ENCODE measurements around the gene SPNS1.
"Not testable (repeated sequence)": the region's sequence is repeated elsewhere in the genome, so short reads cannot be mapped to it uniquely, and the experiment has no call there.

Gene SPNS1

GRCh38 chr16:28974437-28975157 lies at the start of gene SPNS1:
TSS of gene SPNS1 (plus strand) at chr16:28974778. CDS start at chr16:28975152, 374 bp downstream.
- peak within 1 kb of the TSS; percentile 69 to 90 (median 86) for H3K27ac ChIP-seq
- H4K20me1 ChIP-seq, result peaks cover 0 to 27% (median 0%) of the 10 kb centered on the region in 11 experiments; a peak in 8 of 22 replicates
- H3K4me2 ChIP-seq, result peak within 1 kb of the TSS; percentile 86 to 100 (median 97)
- peak within 1 kb of the TSS; percentile 80 to 97 (median 88) for H3K4me3 ChIP-seq
- peaks cover 18 to 42% (median 25%) of the 10 kb centered on the region in 10 experiments for H3K4me1 ChIP-seq
- peaks cover 13 to 36% (median 25%) of the 10 kb centered on the region in 11 experiments; a peak in 19 of 22 replicates for H3K36me3 ChIP-seq
- H3K9ac ChIP-seq, result peak within 1 kb of the TSS; percentile 82 to 95 (median 89)
- H3K9me3 ChIP-seq (replicated peaks in 1 of 11), result no peaks in the 10 kb centered on the region
- H3K27me3 ChIP-seq, result no peaks in the 10 kb centered on the region
- TF ChIP-seq Cebpa-rat (IDR thresholded peaks at IDR 0.05), result no peak

- no peak for TF ChIP-seq Cebpa-rat (IDR thresholded peaks at IDR 0.05)
- Histone ChIP-seq H3K4me1 (peaks cover 33 to 82% (median 76%) of the 10 kb centered on the region in 10 experiments), H3K27ac (peak overlapping the region; percentile 93 to 100 (median 99))
These were observed 49.0 kb upstream of the SPNS1 start for GRCh38 chr16:28925386-28926228.

GRCh38 chr16:28926284-28926683 lies 48.3 kb upstream of the SPNS1 start:
- not testable (repeated sequence) for H3K9me3 ChIP-seq (replicated peaks in 1 of 11); H3K27me3 ChIP-seq
- Histone ChIP-seq H3K9ac (peak overlapping the region; percentile 93 to 99 (median 99)), H3K4me1 (peaks cover 37 to 83% (median 76%) of the 10 kb centered on the region in 10 experiments), H4K20me1 (peaks cover 0 to 17% (median 0%) of the 10 kb centered on the region in 11 experiments; a peak in 6 of 22 replicates), H3K4me3 (peak overlapping the region; percentile 67 to 87 (median 76)), H3K4me2 (peak overlapping the region; percentile 76 to 99 (median 88)), H3K27ac (peak overlapping the region in 10 of 11 experiments; percentile 93 to 100 (median 99); a peak in 20 of 22 replicates), H3K36me3 (peaks cover 0 to 19% (median 11%) of the 10 kb centered on the region in 11 experiments; a peak in 19 of 22 replicates)

More at GRCh38 chr16:28925386-28926228, 49.0 kb upstream of the SPNS1 start:
- Histone ChIP-seq H3K36me3 (peaks cover 0 to 26% (median 17%) of the 10 kb centered on the region in 11 experiments; a peak in 19 of 22 replicates), H3K9me3 (replicated peaks in 1 of 11) (no peaks in the 10 kb centered on the region), H3K4me3 (peak overlapping the region; percentile 67 to 87 (median 76)), H3K9ac (peak overlapping the region; percentile 93 to 99 (median 99)), H4K20me1 (peaks cover 0 to 17% (median 0%) of the 10 kb centered on the region in 11 experiments; a peak in 6 of 22 replicates), H3K27me3 (no peaks in the 10 kb centered on the region), H3K4me2 (peak overlapping the region; percentile 76 to 99 (median 88))

GRCh38 chr16:28927815-28928214 lies 46.8 kb upstream of the SPNS1 start:
- peaks cover 45 to 72% (median 65%) of the 10 kb centered on the region in 10 experiments for H3K4me1 ChIP-seq

GRCh38 chr16:28930203-28930602 lies 44.4 kb upstream of the SPNS1 start:
- peak overlapping the region; percentile 70 to 96 (median 92); a peak in 21 of 22 replicates for H3K9ac ChIP-seq
- H3K4me1 ChIP-seq, result peaks cover 34 to 76% (median 71%) of the 10 kb centered on the region in 10 experiments
- H3K27me3 ChIP-seq, result no peaks in the 10 kb centered on the region
- peak overlapping the region; percentile 61 to 94 (median 92); a peak in 21 of 22 replicates for H3K27ac ChIP-seq
- H4K20me1 ChIP-seq, result peaks cover 0 to 13% (median 0%) of the 10 kb centered on the region in 11 experiments; a peak in 4 of 22 replicates
- H3K36me3 ChIP-seq, result peaks cover 0 to 21% (median 17%) of the 10 kb centered on the region in 11 experiments; a peak in 16 of 22 replicates
- no peak for TF ChIP-seq Cebpa-rat (IDR thresholded peaks at IDR 0.05)
- H3K4me3 ChIP-seq, result peak overlapping the region in 7 of 10 experiments; percentile 74 to 95 (median 89); a peak in 8 of 20 replicates
- no peaks in the 10 kb centered on the region for H3K9me3 ChIP-seq (replicated peaks in 1 of 11)
- peak overlapping the region; percentile 82 to 98 (median 94) for H3K4me2 ChIP-seq

More at GRCh38 chr16:28927815-28928214, 46.8 kb upstream of the SPNS1 start:
- Histone ChIP-seq H3K27ac (peak overlapping the region in 2 of 11 experiments; percentile 23 to 94; a peak in 2 of 22 replicates), H3K9me3 (replicated peaks in 1 of 11) (no peaks in the 10 kb centered on the region), H3K4me3 (no peak overlapping the region), H3K9ac (peak overlapping the region in 2 of 11 experiments; percentile 2 to 3; a peak in 1 of 22 replicates), H3K27me3 (no peaks in the 10 kb centered on the region), H3K36me3 (peaks cover 0 to 7% (median 0%) of the 10 kb centered on the region in 11 experiments; a peak in 11 of 22 replicates), H4K20me1 (peaks cover 0 to 17% (median 0%) of the 10 kb centered on the region in 11 experiments; a peak in 6 of 22 replicates), H3K4me2 (peak overlapping the region in 7 of 11 experiments; percentile 17 to 97 (median 46); a peak in 12 of 22 replicates)
- no peak for TF ChIP-seq Cebpa-rat (IDR thresholded peaks at IDR 0.05)

- TF ChIP-seq Cebpa-rat (IDR thresholded peaks at IDR 0.05), result no peak
- Histone ChIP-seq H3K9me3 (replicated peaks in 1 of 11) (no peaks in the 10 kb centered on the region), H3K4me2 (peak overlapping the region; percentile 82 to 98 (median 94)), H3K9ac (peak overlapping the region; percentile 70 to 96 (median 92)), H3K4me1 (peaks cover 37 to 80% (median 76%) of the 10 kb centered on the region in 10 experiments), H3K36me3 (peaks cover 0 to 26% (median 22%) of the 10 kb centered on the region in 11 experiments; a peak in 16 of 22 replicates), H3K4me3 (peak overlapping the region in 9 of 10 experiments; percentile 0 to 95 (median 89); a peak in 16 of 20 replicates), H3K27ac (peak overlapping the region; percentile 61 to 94 (median 92); a peak in 21 of 22 replicates), H3K27me3 (no peaks in the 10 kb centered on the region), H4K20me1 (peaks cover 0 to 16% (median 0%) of the 10 kb centered on the region in 11 experiments; a peak in 5 of 22 replicates)
These were observed 43.9 kb upstream of the SPNS1 start for GRCh38 chr16:28930652-28931051.

- Histone ChIP-seq H3K9ac (peak within 1 kb of the TSS; percentile 79 to 96 (median 92)), H3K9me3 (replicated peaks in 1 of 11) (peaks cover 0 to 6% (median 0%) of the 10 kb centered on the region in 11 experiments; a peak in 2 of 22 replicates), H3K27me3 (no peaks in the 10 kb centered on the region), H3K27ac (peak within 1 kb of the TSS; percentile 81 to 94 (median 92)), H3K4me1 (peaks cover 49 to 90% (median 83%) of the 10 kb centered on the region in 10 experiments), H3K4me3 (peak within 1 kb of the TSS; percentile 37 to 95 (median 87)), H3K4me2 (peak within 1 kb of the TSS; percentile 82 to 98 (median 94)), H4K20me1 (peaks cover 0 to 27% (median 2%) of the 10 kb centered on the region in 11 experiments; a peak in 10 of 22 replicates), H3K36me3 (peaks cover 0 to 37% (median 33%) of the 10 kb centered on the region in 11 experiments; a peak in 18 of 22 replicates)
- TF ChIP-seq Cebpa-rat (IDR thresholded peaks at IDR 0.05), result no peak
These were observed 42.8 kb upstream of the SPNS1 start, which contains the start of gene CD19 for GRCh38 chr16:28931801-28932225. TSS of gene CD19 (plus strand) at chr16:28931971. CDS start at chr16:28932001, 30 bp downstream.
